ENCODE results near the gene PRR14.
"Not testable (repeated sequence)": the region's sequence is repeated elsewhere in the genome, so short reads cannot be mapped to it uniquely, and the experiment has no call there.

Gene PRR14

GRCh38 chr16:30669903-30670824 is 19.4 kb downstream of the PRR14 start:
- no peak for DNase-seq (ENCODE audit: insufficient read length, low spot score)
- FAIRE-seq = no peak
- no peak for TF ChIP-seq POLR2A (IDR thresholded peaks at IDR 0.05; ENCODE audit: low read depth, low read length)

- no peak for FAIRE-seq
- no peak for DNase-seq (ENCODE audit: insufficient read length, low spot score)
- TF ChIP-seq POLR2A (IDR thresholded peaks at IDR 0.05; ENCODE audit: low read depth, low read length) = no peak
Measured at GRCh38 chr16:30675143-30675542, 24.4 kb downstream of the PRR14 start.

- TF ChIP-seq POLR2A (IDR thresholded peaks at IDR 0.05; ENCODE audit: low read depth, low read length) = no peak
- DNase-seq (ENCODE audit: insufficient read length, low spot score) (no peak), FAIRE-seq (no peak)
Measured at GRCh38 chr16:30677931-30678585, 27.3 kb downstream of the PRR14 start.

- FAIRE-seq = no peak
- DNase-seq (ENCODE audit: insufficient read length, low spot score) = no peak
- TF ChIP-seq POLR2A (IDR thresholded peaks at IDR 0.05; ENCODE audit: low read depth, low read length) = no peak
Measured at GRCh38 chr16:30678586-30678970, 27.8 kb downstream of the PRR14 start.

- TF ChIP-seq POLR2A (IDR thresholded peaks at IDR 0.05; ENCODE audit: low read depth, low read length) = no peak
- FAIRE-seq (no peak), DNase-seq (ENCODE audit: insufficient read length, low spot score) (no peak)
Measured at GRCh38 chr16:30680326-30680725, 29.6 kb downstream of the PRR14 start.

- TF ChIP-seq POLR2A (IDR thresholded peaks at IDR 0.05; ENCODE audit: low read depth, low read length) = no peak
- DNase-seq (ENCODE audit: insufficient read length, low spot score) (no peak), FAIRE-seq (no peak)
Measured at GRCh38 chr16:30688701-30689100, 37.9 kb downstream of the PRR14 start.

- FAIRE-seq (no peak), DNase-seq (ENCODE audit: insufficient read length, low spot score) (no peak)
Measured at GRCh38 chr16:30691907-30692306, 41.1 kb downstream of the PRR14 start.

GRCh38 chr16:30692396-30693064 is 41.8 kb downstream of the PRR14 start:
- DNase-seq (ENCODE audit: insufficient read length, low spot score) = no peak
- FAIRE-seq = no peak
- no peak for TF ChIP-seq POLR2A (IDR thresholded peaks at IDR 0.05; ENCODE audit: low read depth, low read length)

More at GRCh38 chr16:30691907-30692306, 41.1 kb downstream of the PRR14 start:
- TF ChIP-seq POLR2A (IDR thresholded peaks at IDR 0.05; ENCODE audit: low read depth, low read length) = no peak

GRCh38 chr16:30694926-30695693 is 44.4 kb downstream of the PRR14 start:
- DNase-seq (ENCODE audit: insufficient read length, low spot score) (no peak), FAIRE-seq (no peak)
- no peak for TF ChIP-seq POLR2A (IDR thresholded peaks at IDR 0.05; ENCODE audit: low read depth, low read length)

GRCh38 chr16:30696646-30697045 is 45.9 kb downstream of the PRR14 start:
- not testable (repeated sequence) for DNase-seq (ENCODE audit: insufficient read length, low spot score); FAIRE-seq

GRCh38 chr16:30697264-30698138 is 46.7 kb downstream of the PRR14 start:
- DNase-seq (ENCODE audit: insufficient read length, low spot score) (peak; percentile 95), FAIRE-seq (no peak)
- TF ChIP-seq POLR2A (IDR thresholded peaks at IDR 0.05; ENCODE audit: low read depth, low read length) = no peak

GRCh38 chr16:30698139-30698815 is 47.5 kb downstream of the PRR14 start:
- peak; percentile 91 for TF ChIP-seq POLR2A (IDR thresholded peaks at IDR 0.05; ENCODE audit: low read depth, low read length)
- no peak for FAIRE-seq
- DNase-seq (ENCODE audit: insufficient read length, low spot score) = peak; percentile 92
